HCT116 (cell line): ENCODE measurements around the gene HTR3A. TPM values are rescaled to one million over a fixed set of nuclear protein-coding genes. Genes with fewer than 3 reads are reported as not detected.
"Not testable (repeated sequence)": the region's sequence is repeated elsewhere in the genome, so short reads cannot be mapped to it uniquely, and the experiment has no call there.

Source experiments
- ATAC-seq: fragments of 200-7000 bp; cut with Tn5 transposase; 2 replicates; pipeline ENCODE4 v1.9.1; 2020; ENCODE audit warnings: mild to moderate bottlenecking, moderate library complexity
- BruUV-seq: library from RNA; stranded (reverse); fragments of 400-500 nt; replicated peaks from 2 replicates; lab custom pipeline; 2021; lab: Mats Ljungman, UMichigan
- CTCF ChIA-PET: fragments of 300-600 bp; sonication (Branson Sonifier 250); formaldehyde crosslinking; loops from one replicate; lab custom pipeline; 2021; ENCODE audit warnings: antibody characterized with exemption; lab: Charles Lee
- POLR2A ChIA-PET: fragments of 300-600, 350-600 bp; sonication (Branson Sonifier 250); formaldehyde crosslinking; loops from one replicate; lab custom pipeline; 2021; ENCODE audit warnings: antibody characterized with exemption; lab: Charles Lee
- RAD21 ChIA-PET, 2 experiments: fragments of 300-600 bp; sonication (Branson Sonifier 250); formaldehyde crosslinking; loops; one replicate each; lab custom pipeline; 2023; ENCODE audit warnings: low total read pairs in 2 of 2; ENCODE audit not compliant: uncharacterized antibody in 2 of 2, unreplicated experiment in 2 of 2, low non-redundant PET in 1 of 2; lab: Charles Lee
- DNase-seq: peaks from one replicate; pipeline ENCODE4 v3.0.0-alpha.2; 2010; ENCODE audit warnings: low read depth, low spot score
- H2AFZ ChIP-seq: fragments of 200-600 bp; shearing (Covaris generic), sonication (generic); 2 replicates; pipeline ENCODE4 v1.6.1; 2017; ENCODE audit warnings: low read depth, mixed run types, mixed read lengths, antibody characterized with exemption, low read length; ENCODE audit not compliant: poor library complexity, severe bottlenecking
- H3K27ac ChIP-seq: 2 replicates; pipeline ENCODE4 v1.5.1; 2012; ENCODE audit warnings: low read depth, low read length
- H3K27me3 ChIP-seq: fragments of 200-600 bp; sonication (generic); 2 replicates; pipeline ENCODE4 v1.6.1; 2016; ENCODE audit warnings: mixed run types, low read length, mixed read lengths; ENCODE audit not compliant: insufficient read depth
- H3K36me3 ChIP-seq, 2 experiments: fragments of 200-500 bp in 1 of 2; fragments of 200-600 bp in 1 of 2; sonication (Bioruptor generic) in 1 of 2; sonication (generic) in 1 of 2; 2 replicates each; pipeline versions ENCODE4 v1.5.1 to v1.6.1; 2014 to 2016; ENCODE audit warnings: low read length in 2 of 2, inconsistent platforms in 1 of 2, mixed read lengths in 1 of 2, mixed run types in 1 of 2; ENCODE audit not compliant: insufficient read depth in 2 of 2, control insufficient read depth in 1 of 2
- H3K4me1 ChIP-seq, 2 experiments: fragments of 200-600 bp in 1 of 2; sonication (generic) in 1 of 2; 2 replicates each; pipeline versions ENCODE4 v1.5.1 to v1.6.1; 2012 to 2017; ENCODE audit warnings: low read length in 2 of 2, inconsistent platforms in 1 of 2, mild to moderate bottlenecking in 1 of 2, mixed read lengths in 1 of 2, mixed run types in 1 of 2, moderate library complexity in 1 of 2; ENCODE audit not compliant: insufficient read depth in 2 of 2, control insufficient read depth in 1 of 2
- H3K4me2 ChIP-seq: fragments of 200-600 bp; sonication (generic); 2 replicates; pipeline ENCODE4 v1.6.1; 2017; ENCODE audit warnings: mixed run types, low read length, mixed read lengths
- H3K4me3 ChIP-seq, 2 experiments: fragments of 200-600 bp in 1 of 2; sonication (generic) in 1 of 2; replicated peaks in 1 of 2; 2 replicates each; pipeline ENCODE4 v1.5.1; 2011 to 2016; ENCODE audit warnings: low read length in 2 of 2, control low read depth in 1 of 2, low read depth in 1 of 2, mild to moderate bottlenecking in 1 of 2, mixed read lengths in 1 of 2, mixed run types in 1 of 2
- H3K79me2 ChIP-seq: fragments of 200-600 bp; sonication (generic); 2 replicates; pipeline ENCODE4 v1.6.1; 2017; ENCODE audit warnings: mild to moderate bottlenecking, mixed run types, low read length, moderate library complexity, mixed read lengths; ENCODE audit not compliant: insufficient read depth
- H3K9ac ChIP-seq: fragments of 200-600 bp; sonication (generic); 2 replicates; pipeline ENCODE4 v1.6.1; 2016; ENCODE audit warnings: low read length, mixed read lengths
- H3K9me2 ChIP-seq: fragments of 200-600 bp; sonication (generic), shearing (Covaris generic); 2 replicates; pipeline ENCODE4 v1.6.1; 2017; ENCODE audit warnings: mixed run types, mild to moderate bottlenecking, moderate library complexity; ENCODE audit not compliant: insufficient read depth
- H3K9me3 ChIP-seq, 2 experiments: fragments of 200-500 bp in 1 of 2; fragments of 200-600 bp in 1 of 2; sonication (Bioruptor generic) in 1 of 2; sonication (generic) in 1 of 2; 2 replicates each; pipeline ENCODE4 v1.6.1; 2014 to 2017; ENCODE audit warnings: low read length in 2 of 2, mixed read lengths in 2 of 2, inconsistent platforms in 1 of 2, low read depth in 1 of 2, mild to moderate bottlenecking in 1 of 2, mixed run types in 1 of 2, moderate library complexity in 1 of 2; ENCODE audit not compliant: control insufficient read depth in 1 of 2, insufficient read depth in 1 of 2
- H4K20me1 ChIP-seq: fragments of 200-600 bp; sonication (generic), shearing (Covaris generic); 2 replicates; pipeline ENCODE4 v1.6.1; 2017; ENCODE audit warnings: mixed run types, mild to moderate bottlenecking, moderate library complexity; ENCODE audit not compliant: insufficient read depth
- ATF3 ChIP-seq: IDR thresholded peaks from 2 replicates; pipeline ENCODE4 v1.6.1; 2012
- CTCF ChIP-seq, 3 experiments: fragments of 200-600 bp in 1 of 3; sonication (generic) in 1 of 3; IDR thresholded peaks in 2 of 3; conservative IDR thresholded peaks in 1 of 3; 2 replicates each; pipeline ENCODE4 v1.5.1; 2012 to 2017; ENCODE audit warnings: low read depth in 2 of 3, low read length in 2 of 3, antibody characterized with exemption in 1 of 3, borderline replicate concordance in 1 of 3, control low read depth in 1 of 3, mild to moderate bottlenecking in 1 of 3, mixed read lengths in 1 of 3, mixed run types in 1 of 3, moderate library complexity in 1 of 3; ENCODE audit not compliant: insufficient read depth in 1 of 3
- EGR1 ChIP-seq: IDR thresholded peaks from 2 replicates; pipeline ENCODE4 v1.6.1; 2012; ENCODE audit warnings: low read depth
- ELF1 ChIP-seq: IDR thresholded peaks from 2 replicates; pipeline ENCODE4 v1.6.1; 2012; ENCODE audit warnings: low read depth, borderline replicate concordance
- EZH2phosphoT487 ChIP-seq: fragments of 200-600 bp; IDR thresholded peaks from 2 replicates; pipeline ENCODE4 v1.6.1; 2018; ENCODE audit warnings: antibody characterized with exemption, borderline replicate concordance
- RAD21 ChIP-seq: IDR thresholded peaks from 2 replicates; pipeline ENCODE4 v1.6.1; 2012; ENCODE audit warnings: low read depth, mild to moderate bottlenecking
- SIN3A ChIP-seq: IDR thresholded peaks from 2 replicates; pipeline ENCODE4 v1.6.1; 2012; ENCODE audit warnings: low read depth
- TCF7L2 ChIP-seq: IDR thresholded peaks from 2 replicates; pipeline ENCODE4 v1.7.0; 2011; ENCODE audit warnings: borderline replicate concordance, inconsistent platforms; ENCODE audit not compliant: insufficient read depth, insufficient read length; ENCODE audit errors: extremely low read depth
- ZFX ChIP-seq: fragments of 450-650 bp; IDR thresholded peaks from 2 replicates; pipeline ENCODE4 v1.6.1; 2017
- intact Hi-C: fragments of 100-400 bp; cut with micrococcal nuclease; formaldehyde crosslinking; loops from 2 replicates; pipeline ENCODE4 v1.10.0; 2022
- total RNA-seq: library from RNA; stranded (reverse); gene quantifications from one replicate; pipeline ENCODE4 v1.2.1, GENCODE V29; 2021; ENCODE audit not compliant: unreplicated experiment

Gene HTR3A
- total RNA-seq, 1 experiment from 2014 or later, result 0.12 TPM

GRCh38 chr11:113932788-113933187 is 42.1 kb upstream of the HTR3A start:
- CTCF ChIA-PET, result no interaction called here
- Histone ChIP-seq H3K4me2 (no peak overlapping the region), H3K27me3 (0 out of 2 replicates have a peak, but pooled peaks cover 17% of the 10 kb centered on the region), H3K4me3 (no peak overlapping the region), H3K36me3 (no peaks in the 10 kb centered on the region), H3K4me1 (no peaks in the 10 kb centered on the region), H4K20me1 (no peaks in the 10 kb centered on the region), H3K79me2 (no peaks in the 10 kb centered on the region), H3K27ac (no peak overlapping the region)
- no TSS peak for BruUV-seq
- TF ChIP-seq TCF7L2, result no peak
- no peak for TF ChIP-seq ATF3
- no peak for TF ChIP-seq RAD21
- no peak for TF ChIP-seq SIN3A
- TF ChIP-seq ZFX, result no peak
- no peak for TF ChIP-seq CTCF (IDR thresholded peaks at IDR 0.05 in 2 of 3, conservative IDR thresholded peaks at IDR 0.05 in 1 of 3; ENCODE audit: borderline replicate concordance in 1 of 3, insufficient read depth in 1 of 3, low read depth in 2 of 3, low read length in 2 of 3)
- no peak for TF ChIP-seq EGR1
- TF ChIP-seq ELF1, result no peak
- no peak for TF ChIP-seq EZH2phosphoT487
- TF ChIP-seq, all 23 proteins: peak for 0
- intact Hi-C loops, result no loop called here
- RAD21 ChIA-PET, result no interaction called here
- no peak for ATAC-seq
- no peak for DNase-seq
- H2AFZ ChIP-seq, result no peak overlapping the region
- POLR2A ChIA-PET, result no interaction called here
- no peaks in the 10 kb centered on the region for H3K9me2 ChIP-seq
- H3K9ac ChIP-seq, result no peak overlapping the region
- no peaks in the 10 kb centered on the region for H3K9me3 ChIP-seq

GRCh38 chr11:113934193-113934592 is 40.7 kb upstream of the HTR3A start:
- H3K4me1 ChIP-seq, H3K79me2 ChIP-seq, H3K4me2 ChIP-seq, H3K4me3 ChIP-seq, H3K9ac ChIP-seq, H3K27ac ChIP-seq, CTCF ChIA-PET, H3K36me3 ChIP-seq, H4K20me1 ChIP-seq, BruUV-seq, DNase-seq, RAD21 ChIA-PET, intact Hi-C loops, H2AFZ ChIP-seq, H3K9me2 ChIP-seq, POLR2A ChIA-PET, H3K9me3 ChIP-seq, ATAC-seq: not testable (repeated sequence)
- H3K27me3 ChIP-seq, result 0 out of 2 replicates have a peak, but pooled peaks cover 17% of the 10 kb centered on the region
